SK-N-SH treated with all-trans-retinoic acid at 6 μM for 48 hours (cell line): ENCODE results near the gene CYB5A.

ENCODE experiments used
- ATAC-seq: fragments of 200-7000 bp; cut with Tn5 transposase; 3 replicates; pipeline ENCODE4 v1.9.1; 2020; ENCODE audit warnings: mild to moderate bottlenecking, moderate library complexity
- ARNTL ChIP-seq: fragments of 450-650 bp; formaldehyde crosslinking; IDR thresholded peaks from 2 replicates; pipeline ENCODE4 v1.5.0; 2020; ENCODE audit warnings: low read depth, mild to moderate bottlenecking, moderate library complexity, borderline replicate concordance
- CSDC2 ChIP-seq: fragments of 250-450 bp; sonication (Bioruptor Pico); IDR thresholded peaks from 2 replicates; pipeline ENCODE4 v1.5.0; 2020; ENCODE audit warnings: mild to moderate bottlenecking, moderate library complexity
- ESRRG ChIP-seq: fragments of 250-450 bp; sonication (Bioruptor Pico); IDR thresholded peaks from 2 replicates; pipeline ENCODE4 v1.6.1; 2021; ENCODE audit warnings: mild to moderate bottlenecking
- GLIS3 ChIP-seq: fragments of 250-450 bp; sonication (Bioruptor Pico); IDR thresholded peaks from 2 replicates; pipeline ENCODE4 v1.5.0; 2020; ENCODE audit warnings: mild to moderate bottlenecking, moderate library complexity
- ISL1 ChIP-seq: fragments of 250-450 bp; sonication (Bioruptor Pico); IDR thresholded peaks from 2 replicates; pipeline ENCODE4 v2.1.2; 2022; ENCODE audit warnings: mild to moderate bottlenecking, moderate library complexity
- PPARA ChIP-seq: fragments of 250-450 bp; sonication (Bioruptor Pico); IDR thresholded peaks from 2 replicates; pipeline ENCODE4 v1.5.0; 2020; ENCODE audit warnings: mild to moderate bottlenecking, borderline replicate concordance
- RARB ChIP-seq: fragments of 250-450 bp; sonication (Bioruptor Pico); IDR thresholded peaks from 2 replicates; pipeline ENCODE4 v1.8.0; 2021; ENCODE audit warnings: mild to moderate bottlenecking, moderate library complexity
- TOX ChIP-seq: fragments of 250-450 bp; sonication (Bioruptor Pico); IDR thresholded peaks from 2 replicates; pipeline ENCODE4 v1.8.0; 2021; ENCODE audit warnings: mild to moderate bottlenecking, moderate library complexity, borderline replicate concordance
- ZC3H10 ChIP-seq: fragments of 250-450 bp; sonication (Bioruptor Pico); IDR thresholded peaks from 2 replicates; pipeline ENCODE4 v1.5.1; 2021; ENCODE audit warnings: mild to moderate bottlenecking, moderate library complexity
- ZFP3 ChIP-seq: fragments of 250-450 bp; sonication (Bioruptor Pico); IDR thresholded peaks from 2 replicates; pipeline ENCODE4 v1.5.0; 2020; ENCODE audit warnings: mild to moderate bottlenecking, moderate library complexity
- ZNF565 ChIP-seq: fragments of 450-650 bp; formaldehyde crosslinking; conservative IDR thresholded peaks from 2 replicates; pipeline ENCODE4 v1.5.0; 2020; ENCODE audit warnings: low read depth, mild to moderate bottlenecking, moderate library complexity
- ZNF70 ChIP-seq: fragments of 450-650 bp; formaldehyde crosslinking; IDR thresholded peaks from 2 replicates; pipeline ENCODE4 v1.5.0; 2020; ENCODE audit warnings: mild to moderate bottlenecking, moderate library complexity
- ZNF8 ChIP-seq: fragments of 450-650 bp; formaldehyde crosslinking; IDR thresholded peaks from 2 replicates; pipeline ENCODE4 v1.5.0; 2020; ENCODE audit warnings: mild to moderate bottlenecking, moderate library complexity
- TF ChIP-seq, protein P1 (sequence below): fragments of 250-450 bp; sonication (Bioruptor Pico); IDR thresholded peaks from 2 replicates; pipeline ENCODE4 v1.5.0; 2020; ENCODE audit warnings: mild to moderate bottlenecking, moderate library complexity
- TF ChIP-seq, protein P2 (sequence below): fragments of 250-450 bp; sonication (Bioruptor Pico); IDR thresholded peaks from 2 replicates; pipeline ENCODE4 v1.8.0; 2021; ENCODE audit warnings: low read depth, mild to moderate bottlenecking, moderate library complexity, borderline replicate concordance
- TF ChIP-seq, protein P3 (sequence below): fragments of 250-450 bp; sonication (Bioruptor Pico); IDR thresholded peaks from 2 replicates; pipeline ENCODE4 v1.8.0; 2020; ENCODE audit warnings: mild to moderate bottlenecking, moderate library complexity, borderline replicate concordance
- TF ChIP-seq, protein P4 (sequence below): fragments of 250-450 bp; sonication (Bioruptor Pico); IDR thresholded peaks from 2 replicates; pipeline ENCODE4 v1.5.1; 2021; ENCODE audit warnings: mild to moderate bottlenecking, moderate library complexity

CYB5A gene

DNA sequence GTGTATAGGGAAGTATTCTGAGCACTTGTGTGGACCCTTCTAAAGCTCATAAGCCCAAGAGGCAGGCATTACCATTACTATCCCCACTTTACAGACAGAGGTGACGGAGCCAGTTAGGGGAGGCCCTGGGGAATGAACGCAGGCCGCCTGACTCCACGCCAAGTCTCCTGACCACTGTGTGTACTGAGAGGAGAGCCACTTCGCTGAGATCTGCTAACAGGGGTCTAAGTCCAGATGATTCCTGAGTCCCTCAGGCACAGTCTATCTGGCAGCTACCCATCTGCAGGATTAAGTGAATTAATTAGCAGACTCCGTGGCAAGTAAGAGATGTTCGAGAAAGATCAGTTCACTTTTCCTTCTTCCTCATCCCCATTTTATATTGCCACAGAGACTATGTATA, 13.7 kb downstream of the CYB5A start:
- ATAC-seq: peak; percentile 52; the same call in 1 of the 3 replicates
- TF ChIP-seq ZFP3 (no peak), ESRRG (CRISPR knock-in tag) (no peak), PPARA (CRISPR knock-in tag) (no peak)
- TF ChIP-seq, protein P1, sequence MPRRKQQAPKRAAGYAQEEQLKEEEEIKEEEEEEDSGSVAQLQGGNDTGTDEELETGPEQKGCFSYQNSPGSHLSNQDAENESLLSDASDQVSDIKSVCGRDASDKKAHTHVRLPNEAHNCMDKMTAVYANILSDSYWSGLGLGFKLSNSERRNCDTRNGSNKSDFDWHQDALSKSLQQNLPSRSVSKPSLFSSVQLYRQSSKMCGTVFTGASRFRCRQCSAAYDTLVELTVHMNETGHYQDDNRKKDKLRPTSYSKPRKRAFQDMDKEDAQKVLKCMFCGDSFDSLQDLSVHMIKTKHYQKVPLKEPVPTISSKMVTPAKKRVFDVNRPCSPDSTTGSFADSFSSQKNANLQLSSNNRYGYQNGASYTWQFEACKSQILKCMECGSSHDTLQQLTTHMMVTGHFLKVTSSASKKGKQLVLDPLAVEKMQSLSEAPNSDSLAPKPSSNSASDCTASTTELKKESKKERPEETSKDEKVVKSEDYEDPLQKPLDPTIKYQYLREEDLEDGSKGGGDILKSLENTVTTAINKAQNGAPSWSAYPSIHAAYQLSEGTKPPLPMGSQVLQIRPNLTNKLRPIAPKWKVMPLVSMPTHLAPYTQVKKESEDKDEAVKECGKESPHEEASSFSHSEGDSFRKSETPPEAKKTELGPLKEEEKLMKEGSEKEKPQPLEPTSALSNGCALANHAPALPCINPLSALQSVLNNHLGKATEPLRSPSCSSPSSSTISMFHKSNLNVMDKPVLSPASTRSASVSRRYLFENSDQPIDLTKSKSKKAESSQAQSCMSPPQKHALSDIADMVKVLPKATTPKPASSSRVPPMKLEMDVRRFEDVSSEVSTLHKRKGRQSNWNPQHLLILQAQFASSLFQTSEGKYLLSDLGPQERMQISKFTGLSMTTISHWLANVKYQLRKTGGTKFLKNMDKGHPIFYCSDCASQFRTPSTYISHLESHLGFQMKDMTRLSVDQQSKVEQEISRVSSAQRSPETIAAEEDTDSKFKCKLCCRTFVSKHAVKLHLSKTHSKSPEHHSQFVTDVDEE: peak; percentile 51; the same call in 1 of the 2 replicates
- TF ChIP-seq, protein P2, sequence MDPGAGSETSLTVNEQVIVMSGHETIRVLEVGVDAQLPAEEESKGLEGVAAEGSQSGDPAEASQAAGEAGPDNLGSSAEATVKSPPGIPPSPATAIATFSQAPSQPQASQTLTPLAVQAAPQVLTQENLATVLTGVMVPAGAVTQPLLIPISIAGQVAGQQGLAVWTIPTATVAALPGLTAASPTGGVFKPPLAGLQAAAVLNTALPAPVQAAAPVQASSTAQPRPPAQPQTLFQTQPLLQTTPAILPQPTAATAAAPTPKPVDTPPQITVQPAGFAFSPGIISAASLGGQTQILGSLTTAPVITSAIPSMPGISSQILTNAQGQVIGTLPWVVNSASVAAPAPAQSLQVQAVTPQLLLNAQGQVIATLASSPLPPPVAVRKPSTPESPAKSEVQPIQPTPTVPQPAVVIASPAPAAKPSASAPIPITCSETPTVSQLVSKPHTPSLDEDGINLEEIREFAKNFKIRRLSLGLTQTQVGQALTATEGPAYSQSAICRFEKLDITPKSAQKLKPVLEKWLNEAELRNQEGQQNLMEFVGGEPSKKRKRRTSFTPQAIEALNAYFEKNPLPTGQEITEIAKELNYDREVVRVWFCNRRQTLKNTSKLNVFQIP (CRISPR knock-in tag): no peak
- TF ChIP-seq, all 23 proteins: peak for 1

DNA sequence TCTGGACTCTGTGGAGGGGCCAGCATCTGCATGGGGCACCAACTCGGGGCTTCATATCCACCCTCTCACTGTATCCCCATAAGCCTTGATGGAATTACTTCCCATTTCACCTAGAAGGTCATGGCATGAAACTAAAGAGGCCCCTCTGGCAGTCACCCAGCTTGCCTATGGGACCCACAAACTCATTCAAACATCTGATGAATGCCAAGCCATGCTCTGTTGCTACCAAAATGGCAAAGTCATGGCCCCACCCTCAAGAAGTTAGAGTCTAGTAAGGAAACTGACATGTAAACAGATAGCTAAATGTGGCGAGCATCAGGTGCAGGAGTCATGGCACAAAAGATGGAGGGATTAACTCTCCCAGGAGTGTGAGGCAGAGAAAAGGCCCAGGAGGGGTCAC, 14.5 kb downstream of the CYB5A start:
- no peak for TF ChIP-seq ISL1
- no peak for TF ChIP-seq RARB (CRISPR knock-in tag)
- TF ChIP-seq GLIS3 (CRISPR knock-in tag): no peak
- TF ChIP-seq PPARA (CRISPR knock-in tag): no peak
- TF ChIP-seq, protein P3, sequence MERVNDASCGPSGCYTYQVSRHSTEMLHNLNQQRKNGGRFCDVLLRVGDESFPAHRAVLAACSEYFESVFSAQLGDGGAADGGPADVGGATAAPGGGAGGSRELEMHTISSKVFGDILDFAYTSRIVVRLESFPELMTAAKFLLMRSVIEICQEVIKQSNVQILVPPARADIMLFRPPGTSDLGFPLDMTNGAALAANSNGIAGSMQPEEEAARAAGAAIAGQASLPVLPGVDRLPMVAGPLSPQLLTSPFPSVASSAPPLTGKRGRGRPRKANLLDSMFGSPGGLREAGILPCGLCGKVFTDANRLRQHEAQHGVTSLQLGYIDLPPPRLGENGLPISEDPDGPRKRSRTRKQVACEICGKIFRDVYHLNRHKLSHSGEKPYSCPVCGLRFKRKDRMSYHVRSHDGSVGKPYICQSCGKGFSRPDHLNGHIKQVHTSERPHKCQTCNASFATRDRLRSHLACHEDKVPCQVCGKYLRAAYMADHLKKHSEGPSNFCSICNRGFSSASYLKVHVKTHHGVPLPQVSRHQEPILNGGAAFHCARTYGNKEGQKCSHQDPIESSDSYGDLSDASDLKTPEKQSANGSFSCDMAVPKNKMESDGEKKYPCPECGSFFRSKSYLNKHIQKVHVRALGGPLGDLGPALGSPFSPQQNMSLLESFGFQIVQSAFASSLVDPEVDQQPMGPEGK (CRISPR knock-in tag): no peak
- no peak for TF ChIP-seq TOX (CRISPR knock-in tag)
- no peak for TF ChIP-seq ZNF70 (CRISPR knock-in tag)
- TF ChIP-seq ESRRG (CRISPR knock-in tag): no peak
- TF ChIP-seq, all 23 proteins: peak for 0

DNA sequence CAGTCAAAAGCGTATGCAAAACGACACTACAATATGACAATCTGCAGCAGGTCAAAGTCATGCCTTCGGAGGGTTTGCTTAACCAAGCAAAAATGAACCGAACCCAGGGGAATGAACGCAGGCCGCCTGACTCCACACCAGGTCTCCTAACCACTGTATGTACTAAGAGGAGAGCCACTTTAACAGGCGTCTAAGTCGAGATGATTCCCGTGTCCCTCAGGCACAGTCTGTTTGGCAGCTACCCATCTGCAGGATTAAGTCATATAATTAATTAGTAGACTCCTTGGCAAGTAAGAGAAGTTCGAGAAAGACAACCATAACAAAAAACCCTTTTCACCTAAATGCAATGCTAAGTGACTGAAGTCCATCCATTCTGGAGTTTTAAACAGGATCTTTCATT, 15.2 kb downstream of the CYB5A start:
- TF ChIP-seq ZFP3: no peak
- TF ChIP-seq ISL1: no peak
- no peak for TF ChIP-seq ZNF70 (CRISPR knock-in tag)
- no peak for TF ChIP-seq CSDC2
- no peak for TF ChIP-seq ZC3H10 (CRISPR knock-in tag)
- no peak for ATAC-seq

More for the DNA sequence above, 14.5 kb downstream of the CYB5A start:
- no peak for ATAC-seq

DNA sequence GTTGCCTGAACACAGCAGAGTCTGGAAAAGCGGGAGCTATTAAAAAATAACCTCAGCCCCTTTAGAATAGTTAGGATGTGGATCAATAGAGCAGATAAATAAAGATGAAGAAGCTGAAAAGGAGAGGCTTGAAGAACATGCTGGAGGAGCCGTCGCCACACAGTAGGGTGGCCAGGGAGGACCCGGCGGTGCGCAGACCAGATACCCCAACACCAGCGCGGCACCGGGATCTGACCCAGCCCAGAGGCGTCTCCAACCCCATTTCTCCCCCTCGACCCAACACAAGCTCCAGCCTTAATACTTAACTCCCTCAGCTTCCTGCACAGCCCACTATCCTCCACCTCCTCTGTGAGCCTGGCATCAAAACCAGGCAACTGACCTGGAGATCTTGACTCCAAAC, 16.0 kb downstream of the CYB5A start:
- ATAC-seq: no peak

More for the DNA sequence above, 16.0 kb downstream of the CYB5A start:
- TF ChIP-seq, protein P4, sequence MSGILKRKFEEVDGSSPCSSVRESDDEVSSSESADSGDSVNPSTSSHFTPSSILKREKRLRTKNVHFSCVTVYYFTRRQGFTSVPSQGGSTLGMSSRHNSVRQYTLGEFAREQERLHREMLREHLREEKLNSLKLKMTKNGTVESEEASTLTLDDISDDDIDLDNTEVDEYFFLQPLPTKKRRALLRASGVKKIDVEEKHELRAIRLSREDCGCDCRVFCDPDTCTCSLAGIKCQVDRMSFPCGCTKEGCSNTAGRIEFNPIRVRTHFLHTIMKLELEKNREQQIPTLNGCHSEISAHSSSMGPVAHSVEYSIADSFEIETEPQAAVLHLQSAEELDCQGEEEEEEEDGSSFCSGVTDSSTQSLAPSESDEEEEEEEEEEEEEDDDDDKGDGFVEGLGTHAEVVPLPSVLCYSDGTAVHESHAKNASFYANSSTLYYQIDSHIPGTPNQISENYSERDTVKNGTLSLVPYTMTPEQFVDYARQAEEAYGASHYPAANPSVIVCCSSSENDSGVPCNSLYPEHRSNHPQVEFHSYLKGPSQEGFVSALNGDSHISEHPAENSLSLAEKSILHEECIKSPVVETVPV (CRISPR knock-in tag): no peak
- TF ChIP-seq, protein P3 (CRISPR knock-in tag): no peak
- no peak for TF ChIP-seq ZC3H10 (CRISPR knock-in tag)
- TF ChIP-seq ZNF70 (CRISPR knock-in tag): no peak
- TF ChIP-seq ARNTL (CRISPR knock-in tag): no peak
- no peak for TF ChIP-seq CSDC2
- TF ChIP-seq ZNF8 (CRISPR knock-in tag): no peak
- no peak for TF ChIP-seq ZNF565 (CRISPR knock-in tag)
- no peak for TF ChIP-seq ESRRG (CRISPR knock-in tag)
